SJCRH30 (cell line): ENCODE data around the gene SEMA6C. TPM values are rescaled to one million over a fixed set of nuclear protein-coding genes. Genes with fewer than 3 reads are reported as not detected.
"Not testable (repeated sequence)": the region's sequence is repeated elsewhere in the genome, so short reads cannot be mapped to it uniquely, and the experiment has no call there.

ENCODE experiments used
- DNase-seq, 2 experiments: peaks; one replicate each; pipeline ENCODE4 v3.0.0-alpha.2; 2015 to 2020
- H3K27ac ChIP-seq: fragments of 250-450 bp; sonication (Bioruptor Pico); 2 replicates; pipeline ENCODE4 v1.5.1; 2020; ENCODE audit warnings: mild to moderate bottlenecking, moderate library complexity
- H3K27me3 ChIP-seq: fragments of 250-450 bp; sonication (Bioruptor Pico); 2 replicates; pipeline ENCODE4 v1.5.1; 2020; ENCODE audit warnings: mild to moderate bottlenecking, moderate library complexity
- H3K36me3 ChIP-seq: fragments of 250-450 bp; sonication (Bioruptor Pico); 2 replicates; pipeline ENCODE4 v1.5.1; 2020; ENCODE audit warnings: mild to moderate bottlenecking, moderate library complexity
- H3K4me1 ChIP-seq: fragments of 250-450 bp; sonication (Bioruptor Pico); 2 replicates; pipeline ENCODE4 v1.5.1; 2020; ENCODE audit warnings: mild to moderate bottlenecking, moderate library complexity
- H3K4me3 ChIP-seq: fragments of 250-450 bp; sonication (Bioruptor Pico); 2 replicates; pipeline ENCODE4 v1.5.1; 2020; ENCODE audit warnings: mild to moderate bottlenecking, moderate library complexity
- H3K9me3 ChIP-seq: fragments of 250-450 bp; sonication (Bioruptor Pico); replicated peaks from 2 replicates; pipeline ENCODE4 v1.5.1; 2020; ENCODE audit warnings: mild to moderate bottlenecking, moderate library complexity
- total RNA-seq: library from RNA; depleted of rRNA; stranded (reverse); fragments of >200 nt; shearing (Covaris generic); gene quantifications from 2 replicates; pipeline ENCODE4 v1.2.3, GENCODE V29; 2014; rRNA removed

SEMA6C gene
- 11.2 and 12.5 TPM in 2 replicates for total RNA-seq

GRCh38 chr1:151146412-151147131, at the start of gene SEMA6C:
TSS of gene SEMA6C (minus strand) at chr1:151146631. CDS start at chr1:151142621, 4,010 bp downstream.
- Histone ChIP-seq H3K27ac (peak within 1 kb of the TSS; percentile 13; the same call in 1 of the 2 replicates), H3K36me3 (no peaks in the 10 kb centered on the region), H3K4me1 (peaks cover 30% of the 10 kb centered on the region), H3K9me3 (no peaks in the 10 kb centered on the region), H3K4me3 (peak within 1 kb of the TSS; percentile 65), H3K27me3 (no peaks in the 10 kb centered on the region)
- peak; percentile 93 to 94 for DNase-seq

- not testable (repeated sequence) for H3K4me1 ChIP-seq, H3K27me3 ChIP-seq, H3K9me3 ChIP-seq, H3K36me3 ChIP-seq
- Histone ChIP-seq H3K27ac (peak overlapping the region; percentile 10; the same call in 1 of the 2 replicates), H3K4me3 (peak overlapping the region; percentile 44)
- peak; percentile 55 to 62 for DNase-seq
These were observed 48.6 kb upstream of the SEMA6C start for GRCh38 chr1:151194894-151195594.

GRCh38 chr1:151193856-151194255, 47.4 kb upstream of the SEMA6C start:
- H3K4me1 ChIP-seq, result peaks cover 2% of the 10 kb centered on the region; the same call in 1 of the 2 replicates
- no peak overlapping the region for H3K4me3 ChIP-seq
- H3K36me3 ChIP-seq, result no peaks in the 10 kb centered on the region
- no peaks in the 10 kb centered on the region for H3K9me3 ChIP-seq
- no peak for DNase-seq
- H3K27ac ChIP-seq, result no peak overlapping the region
- no peaks in the 10 kb centered on the region for H3K27me3 ChIP-seq

GRCh38 chr1:151193304-151193703, 46.9 kb upstream of the SEMA6C start:
- peaks cover 2% of the 10 kb centered on the region; the same call in 1 of the 2 replicates for H3K4me1 ChIP-seq
- no peaks in the 10 kb centered on the region for H3K36me3 ChIP-seq
- H3K9me3 ChIP-seq, result no peaks in the 10 kb centered on the region
- H3K4me3 ChIP-seq, result no peak overlapping the region
- H3K27ac ChIP-seq, result no peak overlapping the region
- DNase-seq, result no peak
- H3K27me3 ChIP-seq, result no peaks in the 10 kb centered on the region

- Histone ChIP-seq H3K4me3 (no peak overlapping the region), H3K4me1 (peaks cover 2% of the 10 kb centered on the region; the same call in 1 of the 2 replicates), H3K27me3 (no peaks in the 10 kb centered on the region), H3K27ac (no peak overlapping the region), H3K9me3 (no peaks in the 10 kb centered on the region), H3K36me3 (no peaks in the 10 kb centered on the region)
- no peak for DNase-seq
These were observed 45.6 kb upstream of the SEMA6C start for GRCh38 chr1:151192047-151192446.

GRCh38 chr1:151189637-151190445, 43.4 kb upstream of the SEMA6C start, which contains the start of gene VPS72:
TSS of gene VPS72 (minus strand) at chr1:151190197. CDS start at chr1:151190121, 76 bp downstream.
- peak; percentile 86 to 91 for DNase-seq
- Histone ChIP-seq H3K36me3 (peaks cover 8% of the 10 kb centered on the region; the same call in 1 of the 2 replicates), H3K27me3 (no peaks in the 10 kb centered on the region), H3K4me3 (peak within 1 kb of the TSS; percentile 79), H3K4me1 (no peaks in the 10 kb centered on the region), H3K9me3 (no peaks in the 10 kb centered on the region), H3K27ac (peak within 1 kb of the TSS; percentile 48)

- DNase-seq, H3K27me3 ChIP-seq, H3K27ac ChIP-seq, H3K4me1 ChIP-seq, H3K9me3 ChIP-seq: not testable (repeated sequence)
- peaks cover 15% of the 10 kb centered on the region; the same call in 1 of the 2 replicates for H3K36me3 ChIP-seq
- peak overlapping the region; percentile 79 for H3K4me3 ChIP-seq
These were observed 42.2 kb upstream of the SEMA6C start for GRCh38 chr1:151188667-151189066.

GRCh38 chr1:151187205-151187604, 40.8 kb upstream of the SEMA6C start:
- DNase-seq, result no peak

GRCh38 chr1:151184211-151184610, 37.8 kb upstream of the SEMA6C start:
- no peaks in the 10 kb centered on the region for H3K9me3 ChIP-seq
- no peak overlapping the region for H3K4me3 ChIP-seq
- no peak overlapping the region for H3K27ac ChIP-seq
- H3K27me3 ChIP-seq, result no peaks in the 10 kb centered on the region
- peaks cover 41% of the 10 kb centered on the region for H3K36me3 ChIP-seq
- no peak for DNase-seq
- no peaks in the 10 kb centered on the region for H3K4me1 ChIP-seq

More at GRCh38 chr1:151187205-151187604, 40.8 kb upstream of the SEMA6C start:
- Histone ChIP-seq H3K4me3 (no peak overlapping the region), H3K9me3 (no peaks in the 10 kb centered on the region), H3K36me3 (peaks cover 23% of the 10 kb centered on the region), H3K4me1 (no peaks in the 10 kb centered on the region), H3K27me3 (no peaks in the 10 kb centered on the region), H3K27ac (no peak overlapping the region)

- Histone ChIP-seq H3K27me3 (no peaks in the 10 kb centered on the region), H3K4me1 (no peaks in the 10 kb centered on the region), H3K9me3 (no peaks in the 10 kb centered on the region), H3K27ac (no peak overlapping the region), H3K4me3 (no peak overlapping the region), H3K36me3 (peaks cover 15% of the 10 kb centered on the region)
- DNase-seq, result no peak
These were observed 30.1 kb upstream of the SEMA6C start for GRCh38 chr1:151176514-151177045.

- no peak within 1 kb of the TSS for H3K27ac ChIP-seq
These were observed 29.4 kb upstream of the SEMA6C start, which contains the start of gene TMOD4 for GRCh38 chr1:151175863-151176262. TSS of gene TMOD4 (minus strand) at chr1:151175981. CDS start at chr1:151174875, 1,106 bp downstream.

GRCh38 chr1:151175041-151175741, 28.8 kb upstream of the SEMA6C start:
- Histone ChIP-seq H3K27ac (no peak overlapping the region), H3K4me1 (no peaks in the 10 kb centered on the region), H3K36me3 (peaks cover 6% of the 10 kb centered on the region), H3K4me3 (no peak overlapping the region), H3K27me3 (no peaks in the 10 kb centered on the region), H3K9me3 (no peaks in the 10 kb centered on the region)
- DNase-seq, result no peak

More at GRCh38 chr1:151175863-151176262, 29.4 kb upstream of the SEMA6C start, which contains the start of gene TMOD4:
- no peak for DNase-seq
- H3K9me3 ChIP-seq, result no peaks in the 10 kb centered on the region
- no peaks in the 10 kb centered on the region for H3K4me1 ChIP-seq
- H3K27me3 ChIP-seq, result no peaks in the 10 kb centered on the region
- no peak within 1 kb of the TSS for H3K4me3 ChIP-seq
- H3K36me3 ChIP-seq, result peaks cover 10% of the 10 kb centered on the region

- peaks cover 16% of the 10 kb centered on the region for H3K36me3 ChIP-seq
- H3K27ac ChIP-seq, result no peak overlapping the region
- H3K4me3 ChIP-seq, result no peak overlapping the region
- H3K9me3 ChIP-seq, result no peaks in the 10 kb centered on the region
- no peak for DNase-seq
- H3K27me3 ChIP-seq, result no peaks in the 10 kb centered on the region
- no peaks in the 10 kb centered on the region for H3K4me1 ChIP-seq
These were observed 24.8 kb upstream of the SEMA6C start for GRCh38 chr1:151171190-151171589.

GRCh38 chr1:151167116-151167515, 20.7 kb upstream of the SEMA6C start:
- H3K9me3 ChIP-seq, result no peaks in the 10 kb centered on the region
- H3K36me3 ChIP-seq, result peaks cover 16% of the 10 kb centered on the region; the same call in 1 of the 2 replicates
- no peak for DNase-seq
- H3K27ac ChIP-seq, result no peak overlapping the region
- no peaks in the 10 kb centered on the region for H3K27me3 ChIP-seq
- H3K4me1 ChIP-seq, result no peaks in the 10 kb centered on the region
- peak overlapping the region; percentile 76 for H3K4me3 ChIP-seq
